Epithelial cell of esophagus (primary cell): ENCODE measurements around the gene GFI1B.

Experiments
- DNase-seq: peaks from one replicate; pipeline ENCODE4 v3.0.0; 2010; ENCODE audit warnings: low read depth
- H3K4me3 ChIP-seq: 2 replicates; pipeline ENCODE4 v1.5.1; 2011; ENCODE audit warnings: mild to moderate bottlenecking, low read length, control low read depth
- TF ChIP-seq, protein P1 (sequence below): IDR thresholded peaks from 2 replicates; pipeline ENCODE4 v1.5.1; 2011; ENCODE audit warnings: low read depth, mild to moderate bottlenecking, low read length, control low read depth, inconsistent platforms; ENCODE audit not compliant: insufficient read depth; ENCODE audit errors: missing control alignments

Gene GFI1B

DNA sequence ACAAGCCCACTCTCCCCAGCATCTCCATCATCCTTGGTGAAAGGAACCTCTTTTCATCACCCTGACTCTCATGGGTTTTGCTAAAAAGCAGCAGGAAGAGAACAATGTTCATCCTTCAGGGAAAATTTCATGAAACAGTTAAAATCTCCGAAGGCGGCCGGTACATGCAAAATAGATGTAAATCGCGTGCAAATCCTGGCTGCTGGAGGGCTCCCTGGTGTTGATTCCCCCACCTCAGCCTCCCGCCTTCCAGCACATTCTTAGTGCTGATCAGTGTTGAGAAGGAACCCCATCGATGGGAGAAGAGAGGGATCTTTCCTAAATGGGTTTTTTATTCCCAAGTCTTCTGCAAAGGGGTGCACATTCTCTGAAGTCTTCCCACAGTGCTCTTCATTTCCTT, 8.7 kb upstream of the GFI1B start:
- TF ChIP-seq, protein P1, sequence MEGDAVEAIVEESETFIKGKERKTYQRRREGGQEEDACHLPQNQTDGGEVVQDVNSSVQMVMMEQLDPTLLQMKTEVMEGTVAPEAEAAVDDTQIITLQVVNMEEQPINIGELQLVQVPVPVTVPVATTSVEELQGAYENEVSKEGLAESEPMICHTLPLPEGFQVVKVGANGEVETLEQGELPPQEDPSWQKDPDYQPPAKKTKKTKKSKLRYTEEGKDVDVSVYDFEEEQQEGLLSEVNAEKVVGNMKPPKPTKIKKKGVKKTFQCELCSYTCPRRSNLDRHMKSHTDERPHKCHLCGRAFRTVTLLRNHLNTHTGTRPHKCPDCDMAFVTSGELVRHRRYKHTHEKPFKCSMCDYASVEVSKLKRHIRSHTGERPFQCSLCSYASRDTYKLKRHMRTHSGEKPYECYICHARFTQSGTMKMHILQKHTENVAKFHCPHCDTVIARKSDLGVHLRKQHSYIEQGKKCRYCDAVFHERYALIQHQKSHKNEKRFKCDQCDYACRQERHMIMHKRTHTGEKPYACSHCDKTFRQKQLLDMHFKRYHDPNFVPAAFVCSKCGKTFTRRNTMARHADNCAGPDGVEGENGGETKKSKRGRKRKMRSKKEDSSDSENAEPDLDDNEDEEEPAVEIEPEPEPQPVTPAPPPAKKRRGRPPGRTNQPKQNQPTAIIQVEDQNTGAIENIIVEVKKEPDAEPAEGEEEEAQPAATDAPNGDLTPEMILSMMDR: no peak
- no peak overlapping the region for H3K4me3 ChIP-seq
- DNase-seq: no peak

DNA sequence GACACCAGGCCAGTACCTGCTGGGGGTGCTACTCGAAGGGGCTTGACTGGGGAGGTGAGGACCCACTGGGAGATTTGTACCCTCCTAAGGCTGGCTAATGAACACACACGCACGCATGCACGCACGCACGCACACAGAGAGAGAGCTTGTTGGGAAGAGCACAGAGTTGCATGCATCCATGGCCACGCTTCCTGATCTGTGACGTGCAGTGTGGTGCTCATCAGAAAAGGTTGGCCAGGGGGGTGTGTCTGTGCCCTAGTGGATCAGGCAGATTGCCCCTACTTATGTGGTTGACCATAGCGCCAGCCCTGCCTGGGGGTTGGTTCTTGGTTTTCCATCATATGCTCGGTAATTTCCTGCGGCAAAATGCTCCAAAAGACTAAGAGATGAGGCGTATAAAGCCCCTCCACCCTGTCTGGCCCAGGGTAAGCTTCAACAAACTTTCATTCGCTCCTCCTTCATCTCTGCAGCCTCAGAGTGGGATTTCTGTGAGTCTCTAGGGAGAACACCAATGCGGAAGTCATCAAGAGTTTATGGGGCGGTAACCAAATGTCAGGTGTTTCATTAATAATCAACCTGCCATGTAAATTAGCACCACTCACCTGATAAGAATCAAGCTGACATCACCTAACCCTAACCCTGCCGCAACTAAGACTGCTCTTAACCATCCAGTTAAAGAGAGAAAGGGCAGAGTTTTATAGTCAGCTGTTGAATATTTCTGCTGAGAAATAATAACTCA, 8.0 kb upstream of the GFI1B start:
- TF ChIP-seq, protein P1: no peak
- no peak for DNase-seq
- no peak overlapping the region for H3K4me3 ChIP-seq

DNA sequence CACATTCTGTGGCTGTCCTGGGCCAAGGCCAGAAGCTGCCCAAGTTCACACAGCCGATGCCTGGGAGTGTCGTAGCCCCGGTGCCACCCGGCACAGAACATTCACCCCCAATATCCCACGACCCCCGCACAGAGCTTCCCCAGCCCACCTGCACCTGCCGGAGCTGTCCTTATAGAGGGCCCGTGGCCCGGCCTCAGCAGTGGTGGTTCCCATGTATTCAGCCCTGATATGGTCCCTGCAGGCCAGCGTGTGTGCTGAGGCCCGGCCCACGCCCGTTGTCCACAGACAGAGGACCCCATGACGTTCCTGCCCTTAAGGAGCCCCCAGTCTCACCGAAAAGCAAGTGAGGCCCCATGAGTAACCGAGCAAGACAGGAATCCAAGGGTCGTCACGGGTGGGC, 5.3 kb upstream of the GFI1B start:
- DNase-seq: no peak
- no peak overlapping the region for H3K4me3 ChIP-seq
- TF ChIP-seq, protein P1: no peak

DNA sequence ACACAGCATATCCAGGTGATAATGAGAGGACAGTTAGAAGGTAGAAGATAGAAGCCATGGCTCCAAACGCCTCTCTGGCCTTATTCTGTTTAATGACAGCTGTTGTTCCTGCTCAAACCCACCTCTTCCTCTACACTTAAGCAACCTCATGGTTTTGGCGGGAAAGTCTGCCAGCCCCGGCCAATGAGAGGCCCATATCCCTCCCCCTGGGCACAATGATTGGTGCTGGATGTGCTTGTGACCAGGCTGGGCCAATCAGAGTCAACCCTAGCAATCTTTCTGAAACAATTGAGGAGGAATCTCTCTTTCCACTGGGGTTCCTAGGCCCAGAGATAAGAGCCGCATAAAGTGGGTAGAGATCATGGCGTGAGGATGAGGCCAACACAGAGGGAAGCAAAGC, 4.8 kb upstream of the GFI1B start:
- peak; percentile 26 for DNase-seq
- no peak overlapping the region for H3K4me3 ChIP-seq
- TF ChIP-seq, protein P1: no peak

DNA sequence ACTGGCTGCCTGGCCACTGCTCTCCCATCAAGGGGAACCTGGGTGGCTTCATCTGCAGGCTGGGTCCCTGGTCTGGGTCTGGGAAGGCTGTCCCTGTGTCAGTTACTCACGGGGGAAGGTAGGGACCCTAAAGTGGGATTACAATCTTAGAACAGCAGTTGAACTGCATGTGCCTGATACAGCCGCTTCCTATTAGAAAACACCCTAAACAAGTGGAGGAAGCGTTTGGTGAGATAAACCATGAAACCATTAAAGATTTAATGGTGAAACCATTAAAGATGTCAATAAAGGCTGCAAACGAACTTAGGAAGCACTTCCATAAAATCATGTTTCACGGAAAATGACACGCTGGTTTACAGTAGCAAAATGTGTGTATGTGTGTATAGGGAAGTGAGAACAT, 2.5 kb upstream of the GFI1B start:
- DNase-seq: no peak
- TF ChIP-seq, protein P1: no peak
- H3K4me3 ChIP-seq: no peak overlapping the region

DNA sequence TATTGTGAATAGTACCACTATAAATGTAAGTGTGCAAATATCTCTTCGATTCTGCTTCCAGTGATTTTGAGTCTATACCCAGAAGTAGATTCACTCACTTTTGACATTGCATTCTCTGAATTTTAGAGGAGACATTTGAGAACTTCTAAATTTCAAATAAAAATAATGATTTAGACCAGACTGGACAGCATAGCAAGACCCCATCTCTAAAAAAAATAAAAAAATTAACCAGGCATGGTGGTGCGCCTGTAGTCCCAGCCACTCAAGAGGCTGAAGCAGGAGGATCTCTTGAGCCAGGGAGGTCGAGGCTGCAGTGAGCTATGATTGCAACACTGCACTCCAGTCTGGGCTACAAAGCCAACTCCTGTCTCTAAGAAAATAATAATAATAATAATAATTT, 1.9 kb upstream of the GFI1B start:
- DNase-seq: no peak
- TF ChIP-seq, protein P1: no peak
- no peak overlapping the region for H3K4me3 ChIP-seq

DNA sequence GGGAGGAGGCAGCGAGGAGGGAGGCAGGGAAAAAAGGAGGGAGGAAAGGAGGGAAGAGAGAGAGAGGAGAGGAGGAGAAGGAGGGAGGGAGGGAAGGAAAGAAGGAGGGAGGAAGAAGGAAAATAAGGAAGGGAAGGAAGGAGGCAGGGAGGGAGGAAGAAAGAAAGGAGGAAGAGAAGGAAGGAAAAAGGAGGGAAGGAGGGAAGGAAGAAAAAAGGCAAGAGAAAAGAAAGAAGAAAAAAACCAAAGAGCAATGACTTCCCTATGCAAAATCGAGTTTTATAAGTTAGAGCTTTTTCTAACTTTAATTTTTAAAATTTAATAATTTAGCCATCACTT, 413 bp upstream of the GFI1B start:
- no peak for DNase-seq
- TF ChIP-seq, protein P1: no peak
- H3K4me3 ChIP-seq: no peak overlapping the region
